H1 (cell line): Measurements from ENCODE around the gene THAP7. TPM values are rescaled to one million over a fixed set of nuclear protein-coding genes. Genes with fewer than 3 reads are reported as not detected.

Experiments
- CHD1 ChIP-seq: IDR thresholded peaks from 2 replicates; pipeline ENCODE4 v1.6.1; 2012; ENCODE audit warnings: low read depth, low read length, improper control_type of control experiment
- HDAC2 ChIP-seq, 2 experiments: fragments of 300-600 bp in 1 of 2; sonication (generic) in 1 of 2; IDR thresholded peaks; 2 replicates each; pipeline ENCODE4 v1.6.1; 2011 to 2012; ENCODE audit warnings: low read depth in 2 of 2, low read length in 2 of 2, mild to moderate bottlenecking in 2 of 2, moderate library complexity in 2 of 2, borderline replicate concordance in 1 of 2, inconsistent platforms in 1 of 2
- RFX5 ChIP-seq: IDR thresholded peaks from 2 replicates; pipeline ENCODE4 v1.6.1; 2011; ENCODE audit warnings: low read depth, low read length, improper control_type of control experiment, borderline replicate concordance
- YY1 ChIP-seq: IDR thresholded peaks from 2 replicates; pipeline ENCODE4 v1.6.1; 2011; ENCODE audit warnings: low read depth, mild to moderate bottlenecking, low read length
- ZNF274 ChIP-seq: IDR thresholded peaks from 2 replicates; pipeline ENCODE4 v1.7.0; 2012; ENCODE audit warnings: low read length, borderline replicate concordance; ENCODE audit errors: extremely low read depth
- polyA plus RNA-seq, 7 experiments: library from polyadenylated mRNA; depleted of rRNA in 3 of 7; stranded (reverse) in 5 of 7; unstranded in 2 of 7; fragments of >200 nt in 5 of 7; fragments of 200-250 nt in 2 of 7; gene quantifications; 1 replicate in 5 of 7; 2 replicates in 1 of 7; 4 replicates in 1 of 7; pipeline versions ENCODE4 v1.2.1 to v1.2.3, GENCODE V29; 2011 to 2013; ENCODE audit warnings: missing spikeins in 2 of 7, mixed read lengths in 2 of 7
- total RNA-seq: library from RNA; stranded (reverse); fragmentation: NEBNext Ultra II Directional; extraction: Animal tissue kit (Norgen Biotek cat#: 25700); gene quantifications from 2 replicates; pipeline ENCODE4 v1.2.1, GENCODE V29; 2021

THAP7 gene
- total and polyA plus RNA-seq, 2 of the 8 experiments (the other 6 are each of a cell fraction or from before 2014, with no cell fraction given): 16.9 to 32.5 TPM

DNA sequence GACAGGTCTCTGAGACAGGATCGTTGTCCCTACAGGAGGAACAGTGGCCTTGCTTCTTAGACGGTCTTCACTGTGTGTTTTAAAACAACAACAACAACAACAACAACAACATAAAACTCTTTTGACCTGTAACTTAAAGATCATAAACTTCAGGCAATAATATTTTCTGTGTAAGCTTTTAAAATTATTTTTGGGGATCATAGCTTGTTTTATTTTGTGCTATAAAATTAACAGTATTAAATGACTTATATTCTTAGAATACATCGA is 48.6 kb downstream of the THAP7 start (continued):
- TF ChIP-seq HDAC2 (IDR thresholded peaks at IDR 0.05; ENCODE audit: borderline replicate concordance in 1 of 2, low read depth in 2 of 2, low read length in 2 of 2) (no peak), CHD1 (no peak), YY1 (no peak), RFX5 (no peak), ZNF274 (no peak)
